Smooth muscle cell (in vitro differentiated cells): ENCODE measurements around the gene PKDCC. TPM values are rescaled to one million over a fixed set of nuclear protein-coding genes. Genes with fewer than 3 reads are reported as not detected.

Source experiments
- DNase-seq: peaks from one replicate; lab custom pipeline; 2025; ENCODE audit not compliant: unreplicated experiment; lab: John Stamatoyannopoulos, UW
- H2AFZ ChIP-seq: fragments of 200-600 bp; sonication (generic); 2 replicates; pipeline ENCODE4 v1.6.0; 2016; ENCODE audit warnings: antibody characterized with exemption, low read depth, mild to moderate bottlenecking
- H3F3A ChIP-seq: fragments of 200-600 bp; sonication (generic); 2 replicates; pipeline ENCODE4 v1.6.0; 2017; ENCODE audit warnings: antibody characterized with exemption, low read depth
- H3K27ac ChIP-seq: fragments of 200-600 bp; sonication (generic); 2 replicates; pipeline ENCODE4 v1.5.1; 2016; ENCODE audit warnings: low read depth, mild to moderate bottlenecking
- H3K27me3 ChIP-seq: fragments of 200-600 bp; sonication (generic); 2 replicates; pipeline ENCODE4 v1.6.1; 2016; ENCODE audit warnings: low read depth, mild to moderate bottlenecking
- H3K36me3 ChIP-seq: fragments of 200-600 bp; sonication (generic); 2 replicates; pipeline ENCODE4 v1.5.1; 2016; ENCODE audit warnings: low read depth
- H3K4me1 ChIP-seq: fragments of 200-600 bp; sonication (generic); 2 replicates; pipeline ENCODE4 v1.5.1; 2016; ENCODE audit warnings: low read depth
- H3K4me2 ChIP-seq: fragments of 200-600 bp; sonication (generic); 2 replicates; pipeline ENCODE4 v1.6.0; 2016; ENCODE audit warnings: mild to moderate bottlenecking
- H3K4me3 ChIP-seq: fragments of 200-600 bp; sonication (generic); 2 replicates; pipeline ENCODE4 v1.5.1; 2016; ENCODE audit warnings: mild to moderate bottlenecking
- H3K79me2 ChIP-seq: fragments of 200-600 bp; sonication (generic); 2 replicates; pipeline ENCODE4 v1.6.0; 2016; ENCODE audit warnings: low read depth, mild to moderate bottlenecking
- H3K9ac ChIP-seq: fragments of 200-600 bp; sonication (generic); 2 replicates; pipeline ENCODE4 v1.6.0; 2016; ENCODE audit warnings: low read depth
- H3K9me3 ChIP-seq: fragments of 200-600 bp; sonication (generic); replicated peaks from 2 replicates; pipeline ENCODE4 v1.5.1; 2016; ENCODE audit warnings: low read depth
- H4K20me1 ChIP-seq: fragments of 200-600 bp; sonication (generic); 2 replicates; pipeline ENCODE4 v1.6.0; 2016; ENCODE audit warnings: low read depth
- CTCF ChIP-seq: fragments of 200-600 bp; sonication (generic); IDR thresholded peaks from 2 replicates; pipeline ENCODE4 v1.5.1; 2017; ENCODE audit warnings: borderline replicate concordance, mild to moderate bottlenecking, antibody characterized with exemption; ENCODE audit not compliant: insufficient read depth, poor library complexity, severe bottlenecking
- WGBS: methylation state at CpG from one replicate; pipeline ENCODE4 v1.1.7; 2016; ENCODE audit warnings: low lambda C conversion rate; 5-methylcytosine and 5-hydroxymethylcytosine counted together
- polyA plus RNA-seq: library from polyadenylated mRNA; unstranded; fragments of >200 nt; fragmentation: Nextera tagmentation; extraction: Ambion mirVana; gene quantifications from 2 replicates; pipeline ENCODE4 v1.2.1, GENCODE V29; 2016
- total RNA-seq: library from RNA; depleted of rRNA; stranded (reverse); fragments of >200 nt; gene quantifications from 2 replicates; pipeline ENCODE4 v1.2.3, GENCODE V29; 2014

Gene PKDCC
- total and polyA plus RNA-seq, 2 experiments from 2014 or later = 12.2 to 15.2 TPM

- Histone ChIP-seq H2AFZ (no peak overlapping the region), H3K36me3 (no peaks in the 10 kb centered on the region)
Measured at GRCh38 chr2:42104621-42105020, 56.8 kb downstream of the PKDCC start.

GRCh38 chr2:42105330-42106256 is 57.8 kb downstream of the PKDCC start:
- H3K4me1 ChIP-seq = peaks cover 19% of the 10 kb centered on the region

More at GRCh38 chr2:42104621-42105020, 56.8 kb downstream of the PKDCC start:
- Histone ChIP-seq H3K4me2 (no peak overlapping the region), H3F3A (peaks cover 22% of the 10 kb centered on the region), H3K9ac (no peak overlapping the region), H4K20me1 (no peaks in the 10 kb centered on the region), H3K79me2 (no peaks in the 10 kb centered on the region), H3K27me3 (no peaks in the 10 kb centered on the region), H3K9me3 (no peaks in the 10 kb centered on the region), H3K4me1 (peaks cover 19% of the 10 kb centered on the region), H3K4me3 (no peak overlapping the region), H3K27ac (no peak overlapping the region)
- 87% methylated on average over 5 of the region's 5 CpGs for WGBS
- no peak for TF ChIP-seq CTCF
- DNase-seq = no peak

GRCh38 chr2:42106257-42106816 is 58.5 kb downstream of the PKDCC start:
- Histone ChIP-seq H3K9me3 (no peaks in the 10 kb centered on the region), H2AFZ (peak overlapping the region; percentile 31), H3K9ac (no peak overlapping the region), H3K4me3 (no peak overlapping the region), H3K4me2 (no peak overlapping the region), H4K20me1 (no peaks in the 10 kb centered on the region), H3K36me3 (no peaks in the 10 kb centered on the region), H3F3A (peaks cover 16% of the 10 kb centered on the region), H3K27ac (no peak overlapping the region), H3K27me3 (no peaks in the 10 kb centered on the region), H3K4me1 (peaks cover 19% of the 10 kb centered on the region), H3K79me2 (no peaks in the 10 kb centered on the region)
- 87% methylated on average over 10 of the region's 10 CpGs for WGBS
- no peak for DNase-seq
- TF ChIP-seq CTCF = no peak

More at GRCh38 chr2:42105330-42106256, 57.8 kb downstream of the PKDCC start:
- Histone ChIP-seq H3K4me3 (no peak overlapping the region), H4K20me1 (no peaks in the 10 kb centered on the region), H3F3A (peaks cover 16% of the 10 kb centered on the region), H3K79me2 (no peaks in the 10 kb centered on the region), H3K27ac (no peak overlapping the region), H3K9ac (no peak overlapping the region), H3K36me3 (no peaks in the 10 kb centered on the region), H2AFZ (peak overlapping the region; percentile 31), H3K4me2 (no peak overlapping the region), H3K27me3 (no peaks in the 10 kb centered on the region), H3K9me3 (no peaks in the 10 kb centered on the region)
- 77% methylated on average over 14 of the region's 14 CpGs for WGBS
- DNase-seq = no peak
- TF ChIP-seq CTCF = no peak
